Astrocyte of the spinal cord (primary cell): ENCODE measurements around the gene GRID1.
"Not testable (repeated sequence)": the region's sequence is repeated elsewhere in the genome, so short reads cannot be mapped to it uniquely, and the experiment has no call there.

Source experiments
- DNase-seq: peaks from one replicate; pipeline ENCODE4 v3.0.0; 2011; ENCODE audit warnings: low read depth, low spot score
- H3K4me3 ChIP-seq: 2 replicates; pipeline ENCODE4 v1.5.1; 2011; ENCODE audit warnings: low read depth, mild to moderate bottlenecking, low read length, moderate library complexity
- CTCF ChIP-seq: IDR thresholded peaks from 2 replicates; pipeline ENCODE4 v1.5.1; 2012; ENCODE audit warnings: low read depth, mild to moderate bottlenecking, low read length, inconsistent platforms
- in situ Hi-C: cut with HindIII; loops from 2 replicates; pipeline ENCODE4 v1.10.0; 2017; ENCODE audit warnings: low sequenced_read_pairs

GRID1 gene

GRCh38 chr10:86391986-86392722 lies 25.6 kb upstream of the GRID1 start:
- no peak overlapping the region for H3K4me3 ChIP-seq
- no peak for TF ChIP-seq CTCF
- in situ Hi-C loops = no loop called here
- no peak for DNase-seq

- DNase-seq = no peak
- no peak for TF ChIP-seq CTCF
- in situ Hi-C loops = no loop called here
- H3K4me3 ChIP-seq = no peak overlapping the region
Observed at GRCh38 chr10:86391236-86391840, 24.7 kb upstream of the GRID1 start.

- no peak for DNase-seq
- H3K4me3 ChIP-seq = no peak overlapping the region
- in situ Hi-C loops = no loop called here
- TF ChIP-seq CTCF = no peak
Observed at GRCh38 chr10:86390337-86391120, 23.9 kb upstream of the GRID1 start.

GRCh38 chr10:86389441-86390193 lies 23.0 kb upstream of the GRID1 start:
- peak; percentile 1 for TF ChIP-seq CTCF
- in situ Hi-C loops = no loop called here
- no peak for DNase-seq
- peak overlapping the region; percentile 25 for H3K4me3 ChIP-seq

GRCh38 chr10:86389109-86389440 lies 22.5 kb upstream of the GRID1 start:
- H3K4me3 ChIP-seq = peak overlapping the region; percentile 25
- DNase-seq, in situ Hi-C loops: not testable (repeated sequence)

GRCh38 chr10:86388119-86388704 lies 21.6 kb upstream of the GRID1 start:
- in situ Hi-C loops = no loop called here
- no peak for TF ChIP-seq CTCF
- no peak for DNase-seq
- no peak overlapping the region for H3K4me3 ChIP-seq
